DND-41 (cell line): ENCODE data around the gene STRN4.

Experiments used
- ATAC-seq: fragments of 200-7000 bp; cut with Tn5 transposase; 3 replicates; pipeline ENCODE4 v1.9.1; 2021; ENCODE audit warnings: low read depth; ENCODE audit not compliant: insufficient read depth
- DNase-seq: peaks from one replicate; pipeline ENCODE4 v3.0.0-alpha.2; 2020
- H2AFZ ChIP-seq: 2 replicates; pipeline ENCODE4 v1.6.0; 2012; ENCODE audit warnings: low read depth, low read length
- H3K27ac ChIP-seq: 2 replicates; pipeline ENCODE4 v1.5.1; 2012; ENCODE audit warnings: low read length, inconsistent platforms
- H3K27me3 ChIP-seq: fragments of 200-600 bp; sonication (generic); 2 replicates; pipeline ENCODE4 v1.6.0; 2012; ENCODE audit warnings: low read length, mild to moderate bottlenecking, inconsistent platforms; ENCODE audit not compliant: insufficient read depth, poor library complexity
- H3K36me3 ChIP-seq: 2 replicates; pipeline ENCODE4 v1.5.1; 2012; ENCODE audit warnings: low read length, inconsistent platforms; ENCODE audit not compliant: insufficient read depth
- H3K4me1 ChIP-seq: 2 replicates; pipeline ENCODE4 v1.5.1; 2012; ENCODE audit warnings: mild to moderate bottlenecking, low read length; ENCODE audit not compliant: insufficient read depth
- H3K4me2 ChIP-seq: 2 replicates; pipeline ENCODE4 v1.6.0; 2012; ENCODE audit warnings: mild to moderate bottlenecking, moderate library complexity, low read length, inconsistent platforms; ENCODE audit not compliant: insufficient read depth
- H3K4me3 ChIP-seq, 2 experiments: fragments of 200-600 bp in 1 of 2; shearing (Covaris generic) in 1 of 2; 2 replicates each; pipeline ENCODE4 v1.5.1; 2012 to 2016; ENCODE audit warnings: inconsistent platforms in 2 of 2, low read length in 2 of 2, mild to moderate bottlenecking in 2 of 2, low read depth in 1 of 2, moderate library complexity in 1 of 2
- H3K79me2 ChIP-seq: 2 replicates; pipeline ENCODE4 v1.6.0; 2012; ENCODE audit warnings: low read length, inconsistent platforms; ENCODE audit not compliant: insufficient read depth
- H3K9ac ChIP-seq: 2 replicates; pipeline ENCODE4 v1.6.0; 2012; ENCODE audit warnings: low read depth, mild to moderate bottlenecking, inconsistent platforms, low read length, moderate library complexity
- H3K9me3 ChIP-seq: 2 replicates; pipeline ENCODE4 v1.5.1; 2012; ENCODE audit warnings: low read length, moderate library complexity, mild to moderate bottlenecking, inconsistent platforms; ENCODE audit not compliant: insufficient read depth, severe bottlenecking
- H4K20me1 ChIP-seq: 2 replicates; pipeline ENCODE4 v1.6.0; 2012; ENCODE audit warnings: low read length; ENCODE audit not compliant: insufficient read depth
- CTCF ChIP-seq: IDR thresholded peaks from 2 replicates; pipeline ENCODE4 v1.5.1; 2012; ENCODE audit warnings: borderline replicate concordance, low read length, moderate library complexity, mild to moderate bottlenecking; ENCODE audit not compliant: poor library complexity, severe bottlenecking; ENCODE audit errors: extremely low read depth
- EZH2 ChIP-seq: IDR thresholded peaks from 3 replicates; pipeline ENCODE4 v1.6.1; 2012; ENCODE audit warnings: borderline replicate concordance, low read depth, mild to moderate bottlenecking, moderate library complexity, low read length, inconsistent platforms; ENCODE audit not compliant: severe bottlenecking

The STRN4 gene

DNA sequence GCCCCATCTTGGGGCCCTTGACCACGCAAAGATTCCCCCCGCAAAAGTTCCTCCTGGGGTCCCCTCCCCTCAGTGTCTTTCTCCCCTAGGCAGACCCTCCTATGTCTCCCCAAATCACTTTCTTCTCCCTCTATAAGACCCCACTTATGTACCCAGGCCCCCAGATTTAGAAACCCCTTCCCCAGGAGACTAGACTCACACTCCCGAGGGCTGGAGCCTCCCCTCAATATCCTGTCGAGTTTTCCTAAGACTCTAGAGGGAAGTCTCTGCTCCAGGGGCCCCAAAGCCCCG lies 40.7 kb upstream of the STRN4 start:
- Histone ChIP-seq H3K27me3 (no peaks in the 10 kb centered on the region), H3K36me3 (peaks cover 41% of the 10 kb centered on the region), H4K20me1 (peaks cover 47% of the 10 kb centered on the region), H3K79me2 (peaks cover 64% of the 10 kb centered on the region), H2AFZ (peak overlapping the region; percentile 66), H3K9ac (peak overlapping the region; percentile 70), H3K4me1 (peaks cover 65% of the 10 kb centered on the region), H3K9me3 (no peaks in the 10 kb centered on the region), H3K4me2 (peak overlapping the region; percentile 94), H3K27ac (peak overlapping the region; percentile 94), H3K4me3 (peak overlapping the region; percentile 86 to 88)
- TF ChIP-seq CTCF = no peak
- no peak for TF ChIP-seq EZH2
- ATAC-seq = no peak
- DNase-seq = no peak

- H3K27me3 ChIP-seq = no peaks in the 10 kb centered on the region
- TF ChIP-seq CTCF = no peak
- no peak for TF ChIP-seq EZH2
- H3K9me3 ChIP-seq = no peaks in the 10 kb centered on the region
- peaks cover 53% of the 10 kb centered on the region for H4K20me1 ChIP-seq
- H3K9ac ChIP-seq = peak overlapping the region; percentile 70
- H3K36me3 ChIP-seq = peaks cover 47% of the 10 kb centered on the region
- peaks cover 59% of the 10 kb centered on the region for H3K4me1 ChIP-seq
- H3K79me2 ChIP-seq = peaks cover 69% of the 10 kb centered on the region
- peak overlapping the region; percentile 94 for H3K27ac ChIP-seq
- H3K4me3 ChIP-seq = peak overlapping the region; percentile 86 to 88
- peak; percentile 83 for DNase-seq
- H3K4me2 ChIP-seq = peak overlapping the region; percentile 94
- H2AFZ ChIP-seq = 0 out of 2 replicates have a peak overlapping the region, but pooled peaks have one; percentile 17
- ATAC-seq = peak; percentile 47
Observed at GRCh38 chr19:46786236-46787039, 40.2 kb upstream of the STRN4 start.

- Histone ChIP-seq H2AFZ (no peak overlapping the region), H3K4me3 (peak overlapping the region; percentile 86 to 88; a peak in 3 of 4 replicates), H4K20me1 (peaks cover 55% of the 10 kb centered on the region), H3K36me3 (peaks cover 50% of the 10 kb centered on the region), H3K4me2 (peak overlapping the region; percentile 94), H3K4me1 (peaks cover 54% of the 10 kb centered on the region), H3K27me3 (no peaks in the 10 kb centered on the region), H3K27ac (peak overlapping the region; percentile 94), H3K9ac (peak overlapping the region; percentile 70), H3K9me3 (no peaks in the 10 kb centered on the region), H3K79me2 (peaks cover 72% of the 10 kb centered on the region)
- ATAC-seq (no peak), DNase-seq (no peak)
- TF ChIP-seq EZH2 (no peak), CTCF (no peak)
Observed at GRCh38 chr19:46785980-46786235, 39.7 kb upstream of the STRN4 start.
